Measurements from ENCODE around the gene SYCN.

SYCN gene

DNA sequence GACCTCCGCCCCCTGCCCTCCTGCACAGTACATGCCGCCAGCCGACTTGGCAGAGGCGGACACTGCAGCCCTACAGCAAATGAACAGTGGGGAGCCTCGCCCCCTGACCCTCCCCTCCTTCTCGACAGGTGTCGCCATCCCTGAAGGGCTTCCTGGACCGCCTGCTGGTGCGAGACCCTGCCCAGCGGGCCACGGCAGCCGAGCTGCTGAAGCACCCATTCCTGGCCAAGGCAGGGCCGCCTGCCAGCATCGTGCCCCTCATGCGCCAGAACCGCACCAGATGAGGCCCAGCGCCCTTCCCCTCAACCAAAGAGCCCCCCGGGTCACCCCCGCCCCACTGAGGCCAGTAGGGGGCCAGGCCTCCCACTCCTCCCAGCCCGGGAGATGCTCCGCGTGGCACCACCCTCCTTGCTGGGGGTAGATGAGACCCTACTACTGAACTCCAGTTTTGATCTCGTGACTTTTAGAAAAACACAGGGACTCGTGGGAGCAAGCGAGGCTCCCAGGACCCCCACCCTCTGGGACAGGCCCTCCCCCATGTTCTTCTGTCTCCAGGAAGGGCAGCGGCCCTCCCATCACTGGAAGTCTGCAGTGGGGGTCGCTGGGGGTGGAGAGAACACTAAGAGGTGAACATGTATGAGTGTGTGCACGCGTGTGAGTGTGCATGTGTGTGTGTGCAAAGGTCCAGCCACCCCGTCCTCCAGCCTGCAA, 25.6 kb downstream of the SYCN start:
- no peak for DNase-seq (ENCODE audit: low spot score)
- TF ChIP-seq, protein P1, sequence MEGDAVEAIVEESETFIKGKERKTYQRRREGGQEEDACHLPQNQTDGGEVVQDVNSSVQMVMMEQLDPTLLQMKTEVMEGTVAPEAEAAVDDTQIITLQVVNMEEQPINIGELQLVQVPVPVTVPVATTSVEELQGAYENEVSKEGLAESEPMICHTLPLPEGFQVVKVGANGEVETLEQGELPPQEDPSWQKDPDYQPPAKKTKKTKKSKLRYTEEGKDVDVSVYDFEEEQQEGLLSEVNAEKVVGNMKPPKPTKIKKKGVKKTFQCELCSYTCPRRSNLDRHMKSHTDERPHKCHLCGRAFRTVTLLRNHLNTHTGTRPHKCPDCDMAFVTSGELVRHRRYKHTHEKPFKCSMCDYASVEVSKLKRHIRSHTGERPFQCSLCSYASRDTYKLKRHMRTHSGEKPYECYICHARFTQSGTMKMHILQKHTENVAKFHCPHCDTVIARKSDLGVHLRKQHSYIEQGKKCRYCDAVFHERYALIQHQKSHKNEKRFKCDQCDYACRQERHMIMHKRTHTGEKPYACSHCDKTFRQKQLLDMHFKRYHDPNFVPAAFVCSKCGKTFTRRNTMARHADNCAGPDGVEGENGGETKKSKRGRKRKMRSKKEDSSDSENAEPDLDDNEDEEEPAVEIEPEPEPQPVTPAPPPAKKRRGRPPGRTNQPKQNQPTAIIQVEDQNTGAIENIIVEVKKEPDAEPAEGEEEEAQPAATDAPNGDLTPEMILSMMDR (IDR thresholded peaks at IDR 0.05; ENCODE audit: extremely low read depth, insufficient read depth, missing control alignments) = no peak
- in situ Hi-C loops (cut with MboI; ENCODE audit: low pct_unique_long_range_greater_than_20kb, low sequenced_read_pairs, unreplicated experiment) = no loop called here

GRCh38 chr19:39177736-39178135, 26.3 kb downstream of the SYCN start:
- in situ Hi-C loops (cut with MboI; ENCODE audit: low pct_unique_long_range_greater_than_20kb, low sequenced_read_pairs, unreplicated experiment) = no loop called here
- DNase-seq (ENCODE audit: low spot score) = no peak
- TF ChIP-seq, protein P1 (IDR thresholded peaks at IDR 0.05; ENCODE audit: extremely low read depth, insufficient read depth, missing control alignments) = no peak

- in situ Hi-C loops (cut with MboI; ENCODE audit: low pct_unique_long_range_greater_than_20kb, low sequenced_read_pairs, unreplicated experiment) = no loop called here
Measured at GRCh38 chr19:39177110-39177699, 26.9 kb downstream of the SYCN start.

DNA sequence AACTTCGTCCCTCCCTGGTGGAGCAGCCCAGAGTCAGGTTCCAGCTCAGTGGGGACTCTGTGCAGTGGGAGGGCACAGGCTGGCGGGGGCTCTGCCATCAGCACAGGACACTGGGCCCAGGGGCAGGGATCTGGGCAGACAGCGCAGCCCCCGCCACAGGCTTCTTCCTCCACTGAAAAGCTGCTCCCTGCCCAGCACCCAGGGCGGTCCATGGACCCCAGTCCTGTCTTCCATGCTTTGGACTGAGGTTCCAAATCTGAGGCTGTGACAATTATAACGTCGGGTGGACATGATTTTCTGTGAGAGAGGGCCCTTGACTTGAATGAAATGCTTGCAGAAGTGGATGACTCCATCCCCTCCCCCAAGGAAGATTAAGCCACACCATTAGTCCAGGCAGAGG, 28.5 kb downstream of the SYCN start:
- in situ Hi-C loops (cut with MboI; ENCODE audit: low pct_unique_long_range_greater_than_20kb, low sequenced_read_pairs, unreplicated experiment) = no loop called here
- TF ChIP-seq, protein P1 (IDR thresholded peaks at IDR 0.05; ENCODE audit: extremely low read depth, insufficient read depth, missing control alignments) = no peak

More at GRCh38 chr19:39177110-39177699, 26.9 kb downstream of the SYCN start:
- DNase-seq (ENCODE audit: low spot score) = no peak
- TF ChIP-seq, protein P1 (IDR thresholded peaks at IDR 0.05; ENCODE audit: extremely low read depth, insufficient read depth, missing control alignments) = no peak

DNA sequence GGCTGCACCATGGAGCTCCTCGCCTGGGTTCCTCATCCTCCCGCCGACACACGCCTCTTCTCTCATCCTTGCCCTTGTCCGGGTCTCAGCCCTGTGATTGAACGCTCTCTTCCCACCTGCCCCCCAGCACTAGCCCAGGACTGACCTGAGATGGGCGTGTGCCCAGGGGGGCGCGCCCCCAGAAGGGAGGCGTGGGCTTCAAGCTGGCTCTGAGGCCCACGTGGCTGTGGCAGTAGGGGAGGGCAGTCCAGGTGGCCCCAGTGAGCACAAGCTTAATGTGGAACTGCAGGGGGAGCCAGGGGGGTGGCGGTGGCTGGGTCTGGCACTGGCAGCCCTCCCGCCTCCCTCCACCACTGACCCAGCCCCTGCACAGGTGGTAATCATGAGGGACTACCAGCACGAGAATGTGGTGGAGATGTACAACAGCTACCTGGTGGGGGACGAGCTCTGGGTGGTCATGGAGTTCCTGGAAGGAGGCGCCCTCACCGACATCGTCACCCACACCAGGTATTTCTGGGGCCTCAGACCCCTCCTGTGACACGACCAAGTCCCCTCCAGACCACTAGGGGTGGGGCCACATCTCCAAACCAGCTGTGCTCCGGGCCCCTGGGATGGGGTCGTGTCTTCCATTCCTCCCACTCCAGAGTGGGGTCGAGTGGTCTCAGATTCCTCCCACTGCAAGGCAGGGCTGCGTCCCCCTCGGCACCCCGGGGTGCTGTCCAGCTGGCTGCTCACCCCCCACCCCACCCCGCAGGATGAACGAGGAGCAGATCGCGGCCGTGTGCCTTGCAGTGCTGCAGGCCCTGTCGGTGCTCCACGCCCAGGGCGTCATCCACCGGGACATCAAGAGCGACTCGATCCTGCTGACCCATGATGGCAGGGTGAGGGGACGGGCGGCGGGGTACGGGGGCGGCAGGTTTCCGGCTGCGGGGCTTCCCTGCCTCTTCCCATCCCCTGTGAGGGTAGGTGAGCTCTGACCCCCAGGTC, 29.2 kb downstream of the SYCN start:
- DNase-seq (ENCODE audit: low spot score) = no peak
- in situ Hi-C loops (cut with MboI; ENCODE audit: low pct_unique_long_range_greater_than_20kb, low sequenced_read_pairs, unreplicated experiment) = no loop called here
- TF ChIP-seq, protein P1 (IDR thresholded peaks at IDR 0.05; ENCODE audit: extremely low read depth, insufficient read depth, missing control alignments) = no peak

More for the DNA sequence above, 28.5 kb downstream of the SYCN start:
- no peak for DNase-seq (ENCODE audit: low spot score)

DNA sequence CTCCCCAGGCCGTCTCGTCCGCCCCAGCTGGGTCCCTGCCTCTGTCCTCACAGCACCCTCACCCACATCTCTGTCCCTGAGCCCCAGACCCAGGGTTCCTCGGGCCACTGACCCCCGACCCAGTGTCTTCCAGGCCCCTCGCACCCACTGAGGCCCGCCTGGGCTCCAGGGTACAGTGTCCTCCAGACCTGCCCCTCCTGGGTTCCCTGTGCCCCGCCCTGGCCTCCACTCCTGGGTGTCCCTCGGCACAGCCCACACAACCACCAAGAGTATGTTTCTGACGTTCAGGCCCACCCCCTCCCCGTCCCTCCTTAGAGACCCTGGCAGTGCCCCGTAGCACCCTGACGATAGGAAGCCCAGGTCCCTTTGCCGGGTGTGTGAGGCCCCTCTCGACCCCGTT, 29.9 kb downstream of the SYCN start:
- TF ChIP-seq, protein P1 (IDR thresholded peaks at IDR 0.05; ENCODE audit: extremely low read depth, insufficient read depth, missing control alignments) = no peak
- in situ Hi-C loops (cut with MboI; ENCODE audit: low pct_unique_long_range_greater_than_20kb, low sequenced_read_pairs, unreplicated experiment) = no loop called here
- DNase-seq (ENCODE audit: low spot score) = no peak

All from GM13977 (cell line).